Measurements from ENCODE around the gene BMP2. TPM values are rescaled to one million over a fixed set of nuclear protein-coding genes. Genes with fewer than 3 reads are reported as not detected.

The BMP2 gene
- total and polyA plus RNA-seq, 7 experiments from 2014 or later, result 0.08 TPM; not detected in 6

- Histone ChIP-seq H3K4me3 (ENCODE audit: low read length) (no peak overlapping the region), H3K4me1 (ENCODE audit: control insufficient read depth in 2 of 2, insufficient read depth in 2 of 2, low read length in 2 of 2) (no peaks in the 10 kb centered on the region), H3K27me3 (ENCODE audit: control insufficient read depth in 2 of 2, insufficient read depth in 2 of 2, low read length in 2 of 2) (no peaks in the 10 kb centered on the region), H3K36me3 (ENCODE audit: control insufficient read depth in 2 of 3, insufficient read depth in 3 of 3, low read length in 3 of 3) (no peaks in the 10 kb centered on the region), H3K27ac (ENCODE audit: low read depth, low read length) (no peak overlapping the region), H3K9me3 (ENCODE audit: control insufficient read depth in 2 of 3, low read length in 3 of 3) (no peaks in the 10 kb centered on the region)
- Mint-ChIP-seq H3K36me3 (no peaks in the 10 kb centered on the region), H3K4me3 (no peak overlapping the region), H3K4me1 (no peaks in the 10 kb centered on the region), H3K9me3 (peaks cover 0 to 14% (median 6%) of the 10 kb centered on the region in 11 donors), H3K27me3 (no peaks in the 10 kb centered on the region), H3K27ac (no peak overlapping the region)
- POLR2A ChIA-PET, result no interaction called here
- DNase-seq, result no peak
- intact Hi-C loops (cut with micrococcal nuclease), result no loop called here
- CTCF ChIA-PET, result no interaction called here
- no peak for ATAC-seq
Measured at GRCh38 chr20:6732851-6733250, 34.6 kb upstream of the BMP2 start.

- Histone ChIP-seq H3K4me3 (ENCODE audit: low read length) (no peak overlapping the region), H3K9me3 (ENCODE audit: control insufficient read depth in 2 of 3, low read length in 3 of 3) (no peaks in the 10 kb centered on the region), H3K27me3 (ENCODE audit: control insufficient read depth in 2 of 2, insufficient read depth in 2 of 2, low read length in 2 of 2) (no peaks in the 10 kb centered on the region), H3K27ac (ENCODE audit: low read depth, low read length) (no peak overlapping the region), H3K36me3 (ENCODE audit: control insufficient read depth in 2 of 3, insufficient read depth in 3 of 3, low read length in 3 of 3) (no peaks in the 10 kb centered on the region), H3K4me1 (ENCODE audit: control insufficient read depth in 2 of 2, insufficient read depth in 2 of 2, low read length in 2 of 2) (no peaks in the 10 kb centered on the region)
- Mint-ChIP-seq H3K4me1 (no peaks in the 10 kb centered on the region), H3K27ac (no peak overlapping the region), H3K4me3 (no peak overlapping the region), H3K9me3 (peaks cover 0 to 15% (median 7%) of the 10 kb centered on the region in 11 donors), H3K27me3 (no peaks in the 10 kb centered on the region), H3K36me3 (peaks cover 0 to 4% (median 0%) of the 10 kb centered on the region in 5 donors)
- CTCF ChIA-PET, result no interaction called here
- intact Hi-C loops (cut with micrococcal nuclease), result no loop called here
- DNase-seq, result no peak
- POLR2A ChIA-PET, result no interaction called here
- ATAC-seq, result no peak
Measured at GRCh38 chr20:6733965-6734364, 33.5 kb upstream of the BMP2 start.

- no peak overlapping the region for H3K27ac Mint-ChIP-seq
- Histone ChIP-seq H3K36me3 (ENCODE audit: control insufficient read depth in 2 of 3, insufficient read depth in 3 of 3, low read length in 3 of 3) (no peaks in the 10 kb centered on the region), H3K27me3 (ENCODE audit: control insufficient read depth in 2 of 2, insufficient read depth in 2 of 2, low read length in 2 of 2) (no peaks in the 10 kb centered on the region), H3K4me1 (ENCODE audit: control insufficient read depth in 2 of 2, insufficient read depth in 2 of 2, low read length in 2 of 2) (no peaks in the 10 kb centered on the region), H3K4me3 (ENCODE audit: low read length) (no peak overlapping the region), H3K9me3 (ENCODE audit: control insufficient read depth in 2 of 3, low read length in 3 of 3) (no peaks in the 10 kb centered on the region), H3K27ac (ENCODE audit: low read depth, low read length) (no peak overlapping the region)
- DNase-seq (no peak), ATAC-seq (no peak)
- CTCF ChIA-PET, result no interaction called here
- no peaks in the 10 kb centered on the region for H3K27me3 Mint-ChIP-seq
- POLR2A ChIA-PET, result interaction anchor here (0.6 kb wide), 1 partner anchor 35 kb away, joined by 3 read pairs; no protein-coding TSS in a partner anchor
- intact Hi-C loops (cut with micrococcal nuclease), result no loop called here
- no peaks in the 10 kb centered on the region for H3K4me1 Mint-ChIP-seq
- H3K9me3 Mint-ChIP-seq, result peaks cover 0 to 18% (median 9%) of the 10 kb centered on the region in 11 donors
- peaks cover 0 to 4% (median 0%) of the 10 kb centered on the region in 5 donors for H3K36me3 Mint-ChIP-seq
- H3K4me3 Mint-ChIP-seq, result no peak overlapping the region
Measured at GRCh38 chr20:6735942-6736845, 31.3 kb upstream of the BMP2 start.

- POLR2A ChIA-PET, result no interaction called here
- Mint-ChIP-seq H3K27ac (no peak overlapping the region), H3K27me3 (peaks cover 0 to 4% (median 0%) of the 10 kb centered on the region in 5 donors), H3K4me3 (no peak overlapping the region), H3K36me3 (peaks cover 0 to 4% (median 0%) of the 10 kb centered on the region in 5 donors), H3K4me1 (no peaks in the 10 kb centered on the region), H3K9me3 (peaks cover 3 to 18% (median 7%) of the 10 kb centered on the region in 11 donors)
- Histone ChIP-seq H3K4me1 (ENCODE audit: control insufficient read depth in 2 of 2, insufficient read depth in 2 of 2, low read length in 2 of 2) (no peaks in the 10 kb centered on the region), H3K36me3 (ENCODE audit: control insufficient read depth in 2 of 3, insufficient read depth in 3 of 3, low read length in 3 of 3) (no peaks in the 10 kb centered on the region), H3K27me3 (ENCODE audit: control insufficient read depth in 2 of 2, insufficient read depth in 2 of 2, low read length in 2 of 2) (no peaks in the 10 kb centered on the region), H3K27ac (ENCODE audit: low read depth, low read length) (no peak overlapping the region), H3K9me3 (ENCODE audit: control insufficient read depth in 2 of 3, low read length in 3 of 3) (no peaks in the 10 kb centered on the region), H3K4me3 (ENCODE audit: low read length) (no peak overlapping the region)
- CTCF ChIA-PET, result no interaction called here
- no peak for ATAC-seq
- intact Hi-C loops (cut with micrococcal nuclease), result no loop called here
- DNase-seq, result no peak
Measured at GRCh38 chr20:6739406-6739805, 28.1 kb upstream of the BMP2 start.

- Mint-ChIP-seq H3K27me3 (peaks cover 0 to 4% (median 0%) of the 10 kb centered on the region in 5 donors), H3K4me3 (no peak overlapping the region), H3K27ac (no peak overlapping the region), H3K4me1 (no peaks in the 10 kb centered on the region), H3K9me3 (peaks cover 3 to 18% (median 7%) of the 10 kb centered on the region in 11 donors), H3K36me3 (peaks cover 0 to 4% (median 0%) of the 10 kb centered on the region in 5 donors)
- ChIA-PET CTCF (no interaction called here), POLR2A (no interaction called here)
- intact Hi-C loops (cut with micrococcal nuclease), result no loop called here
- no peak overlapping the region for H3K27ac ChIP-seq (ENCODE audit: low read depth, low read length)
- H3K4me1 ChIP-seq (ENCODE audit: control insufficient read depth in 2 of 2, insufficient read depth in 2 of 2, low read length in 2 of 2), result no peaks in the 10 kb centered on the region
- H3K36me3 ChIP-seq (ENCODE audit: control insufficient read depth in 2 of 3, insufficient read depth in 3 of 3, low read length in 3 of 3), result no peaks in the 10 kb centered on the region
- no peaks in the 10 kb centered on the region for H3K27me3 ChIP-seq (ENCODE audit: control insufficient read depth in 2 of 2, insufficient read depth in 2 of 2, low read length in 2 of 2)
- ATAC-seq (no peak), DNase-seq (no peak)
- H3K9me3 ChIP-seq (ENCODE audit: control insufficient read depth in 2 of 3, low read length in 3 of 3), result no peaks in the 10 kb centered on the region
- H3K4me3 ChIP-seq (ENCODE audit: low read length), result no peak overlapping the region
Measured at GRCh38 chr20:6740096-6740495, 27.4 kb upstream of the BMP2 start.

- DNase-seq, result no peak
- Histone ChIP-seq H3K4me3 (ENCODE audit: low read length) (no peak overlapping the region), H3K4me1 (ENCODE audit: control insufficient read depth in 2 of 2, insufficient read depth in 2 of 2, low read length in 2 of 2) (no peaks in the 10 kb centered on the region), H3K36me3 (ENCODE audit: control insufficient read depth in 2 of 3, insufficient read depth in 3 of 3, low read length in 3 of 3) (no peaks in the 10 kb centered on the region), H3K27ac (ENCODE audit: low read depth, low read length) (no peak overlapping the region), H3K9me3 (ENCODE audit: control insufficient read depth in 2 of 3, low read length in 3 of 3) (no peaks in the 10 kb centered on the region), H3K27me3 (ENCODE audit: control insufficient read depth in 2 of 2, insufficient read depth in 2 of 2, low read length in 2 of 2) (no peaks in the 10 kb centered on the region)
- no peak overlapping the region for H3K27ac Mint-ChIP-seq
- intact Hi-C loops (cut with micrococcal nuclease), result no loop called here
- H3K9me3 Mint-ChIP-seq, result peaks cover 0 to 10% (median 3%) of the 10 kb centered on the region in 11 donors
- POLR2A ChIA-PET, result no interaction called here
- no peak overlapping the region for H3K4me3 Mint-ChIP-seq
- H3K27me3 Mint-ChIP-seq, result peaks cover 0 to 4% (median 0%) of the 10 kb centered on the region in 5 donors
- no peaks in the 10 kb centered on the region for H3K36me3 Mint-ChIP-seq
- H3K4me1 Mint-ChIP-seq, result no peaks in the 10 kb centered on the region
- peak; percentile 48 for ATAC-seq
- CTCF ChIA-PET, result no interaction called here
Measured at GRCh38 chr20:6744180-6744579, 23.3 kb upstream of the BMP2 start.

- POLR2A ChIA-PET, result no interaction called here
- CTCF ChIA-PET, result no interaction called here
- Histone ChIP-seq H3K4me1 (ENCODE audit: control insufficient read depth in 2 of 2, insufficient read depth in 2 of 2, low read length in 2 of 2) (no peaks in the 10 kb centered on the region), H3K36me3 (ENCODE audit: control insufficient read depth in 2 of 3, insufficient read depth in 3 of 3, low read length in 3 of 3) (no peaks in the 10 kb centered on the region), H3K27ac (ENCODE audit: low read depth, low read length) (no peak overlapping the region), H3K4me3 (ENCODE audit: low read length) (no peak overlapping the region), H3K9me3 (ENCODE audit: control insufficient read depth in 2 of 3, low read length in 3 of 3) (no peaks in the 10 kb centered on the region), H3K27me3 (ENCODE audit: control insufficient read depth in 2 of 2, insufficient read depth in 2 of 2, low read length in 2 of 2) (no peaks in the 10 kb centered on the region)
- H3K9me3 Mint-ChIP-seq, result peaks cover 0 to 10% (median 3%) of the 10 kb centered on the region in 11 donors
- intact Hi-C loops (cut with micrococcal nuclease), result no loop called here
- no peak overlapping the region for H3K27ac Mint-ChIP-seq
- no peaks in the 10 kb centered on the region for H3K36me3 Mint-ChIP-seq
- H3K4me3 Mint-ChIP-seq, result no peak overlapping the region
- ATAC-seq (no peak), DNase-seq (no peak)
- H3K4me1 Mint-ChIP-seq, result no peaks in the 10 kb centered on the region
- peaks cover 0 to 4% (median 0%) of the 10 kb centered on the region in 5 donors for H3K27me3 Mint-ChIP-seq
Measured at GRCh38 chr20:6744805-6745204, 22.7 kb upstream of the BMP2 start.
